Measurements from ENCODE around the gene ADAMTS17. TPM values are rescaled to one million over a fixed set of nuclear protein-coding genes. Genes with fewer than 3 reads are reported as not detected.

Gene ADAMTS17
- total RNA-seq, 1 donor from 2014 or later = 0.06 TPM

DNA sequence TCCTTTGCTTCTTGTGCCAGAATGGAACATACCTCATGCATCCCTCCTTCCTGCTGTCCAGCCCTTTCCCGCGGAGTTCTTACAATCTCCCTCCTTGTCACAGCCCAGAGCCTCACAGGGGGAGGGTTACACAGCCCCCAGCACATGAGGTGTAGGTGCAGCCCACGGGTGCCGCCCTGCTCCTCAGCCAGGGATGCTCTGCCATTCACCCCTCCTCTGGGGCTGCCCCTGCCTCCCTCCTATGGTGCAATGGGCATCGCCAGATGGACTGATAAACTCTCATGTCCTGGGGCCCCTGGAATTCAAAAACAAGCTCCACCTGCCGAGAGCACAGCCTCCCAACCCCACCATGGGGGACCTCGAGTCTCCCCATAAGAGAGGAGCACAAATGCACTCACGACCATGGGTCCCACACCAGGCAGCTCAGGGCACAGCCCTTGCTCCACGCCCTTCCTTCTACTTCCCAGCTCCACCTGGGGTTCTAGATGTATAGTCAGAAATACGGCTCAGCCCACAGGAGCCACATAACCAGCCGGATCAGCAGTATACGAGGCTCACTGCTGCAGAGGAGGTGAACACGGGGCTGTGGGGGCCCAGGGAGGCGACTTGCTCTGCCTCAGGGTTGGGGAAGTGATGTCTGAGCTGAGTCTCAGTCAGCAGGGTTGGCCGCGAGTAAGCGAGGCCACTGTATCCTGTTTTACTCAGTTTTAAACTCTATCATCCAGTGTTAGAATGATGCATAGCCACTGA lies 338.8 kb downstream of the ADAMTS17 start:
- DNase-seq (ENCODE audit: low read depth) = no peak
- TF ChIP-seq, protein P1, sequence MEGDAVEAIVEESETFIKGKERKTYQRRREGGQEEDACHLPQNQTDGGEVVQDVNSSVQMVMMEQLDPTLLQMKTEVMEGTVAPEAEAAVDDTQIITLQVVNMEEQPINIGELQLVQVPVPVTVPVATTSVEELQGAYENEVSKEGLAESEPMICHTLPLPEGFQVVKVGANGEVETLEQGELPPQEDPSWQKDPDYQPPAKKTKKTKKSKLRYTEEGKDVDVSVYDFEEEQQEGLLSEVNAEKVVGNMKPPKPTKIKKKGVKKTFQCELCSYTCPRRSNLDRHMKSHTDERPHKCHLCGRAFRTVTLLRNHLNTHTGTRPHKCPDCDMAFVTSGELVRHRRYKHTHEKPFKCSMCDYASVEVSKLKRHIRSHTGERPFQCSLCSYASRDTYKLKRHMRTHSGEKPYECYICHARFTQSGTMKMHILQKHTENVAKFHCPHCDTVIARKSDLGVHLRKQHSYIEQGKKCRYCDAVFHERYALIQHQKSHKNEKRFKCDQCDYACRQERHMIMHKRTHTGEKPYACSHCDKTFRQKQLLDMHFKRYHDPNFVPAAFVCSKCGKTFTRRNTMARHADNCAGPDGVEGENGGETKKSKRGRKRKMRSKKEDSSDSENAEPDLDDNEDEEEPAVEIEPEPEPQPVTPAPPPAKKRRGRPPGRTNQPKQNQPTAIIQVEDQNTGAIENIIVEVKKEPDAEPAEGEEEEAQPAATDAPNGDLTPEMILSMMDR (conservative IDR thresholded peaks at IDR 0.05; ENCODE audit: low read depth, low read length) = no peak
- no peak overlapping the region for H3K4me3 ChIP-seq (ENCODE audit: low read depth, low read length)

DNA sequence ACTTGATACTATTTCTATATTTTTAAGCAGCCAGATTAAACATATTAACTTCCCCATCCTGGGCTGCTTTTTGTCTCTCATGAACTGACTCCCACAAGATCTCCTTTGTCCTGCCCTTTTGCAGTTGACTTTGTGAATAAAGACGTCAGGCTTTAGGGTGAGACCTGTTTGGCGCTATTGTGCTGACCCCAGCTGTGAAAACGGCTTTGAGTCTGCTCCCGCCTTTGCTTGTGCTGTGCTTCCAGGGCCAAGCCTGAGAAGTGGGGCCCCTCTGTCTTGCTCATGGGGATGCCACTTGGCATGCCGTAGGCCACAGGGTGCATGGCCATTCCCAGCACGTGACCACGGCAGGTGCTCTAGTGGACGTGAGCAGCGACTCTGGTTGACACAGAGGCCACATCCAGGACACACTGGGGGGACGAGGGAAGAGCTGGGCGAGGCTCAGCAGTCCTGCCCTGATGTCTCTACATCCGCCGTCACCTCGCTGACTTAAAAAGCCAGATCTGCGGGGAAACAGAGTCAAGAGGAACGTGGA lies 339.6 kb downstream of the ADAMTS17 start:
- H3K4me3 ChIP-seq (ENCODE audit: low read depth, low read length) = no peak overlapping the region
- TF ChIP-seq, protein P1 (conservative IDR thresholded peaks at IDR 0.05; ENCODE audit: low read depth, low read length) = no peak
- DNase-seq (ENCODE audit: low read depth) = no peak

DNA sequence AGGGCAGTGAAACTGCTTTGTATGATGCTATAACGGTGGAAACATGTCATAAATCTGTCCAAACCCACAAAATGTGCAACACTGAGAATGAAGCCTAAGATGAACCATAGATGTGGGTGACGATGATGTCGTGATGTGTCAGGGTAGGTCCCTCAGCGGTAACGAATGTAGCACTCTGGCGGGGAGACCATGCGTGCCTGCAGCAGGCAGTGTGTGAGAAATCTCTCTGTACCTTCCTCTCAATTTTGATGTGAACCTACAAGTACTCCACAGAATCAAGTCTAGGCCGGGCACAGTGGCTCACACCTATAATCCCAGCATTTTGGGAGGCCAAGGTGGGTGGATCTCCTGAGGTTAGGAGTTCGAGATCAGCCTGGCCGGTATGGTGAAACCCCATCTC lies 340.4 kb downstream of the ADAMTS17 start:
- no peak overlapping the region for H3K4me3 ChIP-seq (ENCODE audit: low read depth, low read length)
- DNase-seq (ENCODE audit: low read depth) = no peak
- TF ChIP-seq, protein P1 (conservative IDR thresholded peaks at IDR 0.05; ENCODE audit: low read depth, low read length) = no peak

DNA sequence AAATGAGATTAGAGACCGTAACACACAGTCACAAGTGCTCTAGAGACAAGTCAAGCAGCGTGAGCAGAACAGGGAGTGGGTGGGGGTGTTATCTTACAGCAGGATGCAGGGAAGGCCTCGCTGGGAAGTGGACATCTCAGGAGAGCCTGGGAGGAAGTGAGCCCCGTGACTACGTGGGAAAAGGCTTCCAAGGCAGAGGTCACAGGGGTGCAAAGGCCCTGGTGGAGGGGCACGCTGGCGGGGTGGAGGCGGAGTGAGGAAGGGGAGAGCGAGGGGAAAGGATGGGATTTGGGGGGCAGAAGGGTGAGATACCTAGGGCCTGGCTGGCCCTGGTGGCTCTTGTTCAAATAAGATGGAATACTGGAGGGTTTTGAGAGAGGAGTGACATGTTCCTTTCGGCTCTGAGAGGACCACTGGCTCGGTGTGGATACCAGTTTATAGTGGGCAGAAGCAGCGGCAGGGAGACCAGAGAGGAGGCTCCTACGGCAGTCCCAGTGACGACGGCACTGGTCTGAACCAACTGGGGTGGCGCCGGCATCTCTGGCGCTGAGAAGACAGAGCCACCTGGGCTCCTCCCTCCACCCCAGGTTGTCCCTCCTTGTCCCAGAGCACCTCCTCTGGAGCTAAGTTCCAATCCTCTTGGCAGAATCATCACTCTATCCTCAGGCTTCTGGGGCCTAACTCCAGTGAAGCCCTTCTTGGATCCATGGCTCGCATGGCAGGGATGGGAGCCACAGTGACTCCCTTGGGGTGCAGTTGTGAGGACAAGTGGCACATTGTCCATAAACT lies 342.3 kb downstream of the ADAMTS17 start:
- no peak for DNase-seq (ENCODE audit: low read depth)
- TF ChIP-seq, protein P1 (conservative IDR thresholded peaks at IDR 0.05; ENCODE audit: low read depth, low read length) = no peak
- no peak overlapping the region for H3K4me3 ChIP-seq (ENCODE audit: low read depth, low read length)

DNA sequence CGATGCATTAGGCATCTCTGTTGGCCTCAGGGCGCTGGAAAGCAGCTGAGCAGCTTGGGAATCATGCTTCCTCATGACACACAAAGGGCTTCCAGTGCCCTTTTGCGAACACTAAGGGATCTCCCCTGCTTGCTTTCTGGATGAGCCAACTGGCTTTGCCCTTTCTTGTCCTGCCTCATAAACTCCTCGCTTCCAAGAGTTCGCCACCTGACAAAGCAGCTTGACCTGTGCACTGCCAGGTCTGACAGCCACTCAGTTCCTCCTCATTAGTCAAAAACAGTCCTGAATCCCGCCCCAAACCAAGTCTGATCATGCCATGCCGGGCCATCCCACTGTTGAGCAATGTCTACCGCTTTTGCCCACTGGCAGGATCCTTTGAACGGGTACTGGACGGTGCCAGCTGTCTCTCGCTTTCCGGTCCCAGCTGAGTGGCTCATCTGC lies 343.1 kb downstream of the ADAMTS17 start:
- H3K4me3 ChIP-seq (ENCODE audit: low read depth, low read length) = no peak overlapping the region
- no peak for DNase-seq (ENCODE audit: low read depth)
- TF ChIP-seq, protein P1 (conservative IDR thresholded peaks at IDR 0.05; ENCODE audit: low read depth, low read length) = no peak

DNA sequence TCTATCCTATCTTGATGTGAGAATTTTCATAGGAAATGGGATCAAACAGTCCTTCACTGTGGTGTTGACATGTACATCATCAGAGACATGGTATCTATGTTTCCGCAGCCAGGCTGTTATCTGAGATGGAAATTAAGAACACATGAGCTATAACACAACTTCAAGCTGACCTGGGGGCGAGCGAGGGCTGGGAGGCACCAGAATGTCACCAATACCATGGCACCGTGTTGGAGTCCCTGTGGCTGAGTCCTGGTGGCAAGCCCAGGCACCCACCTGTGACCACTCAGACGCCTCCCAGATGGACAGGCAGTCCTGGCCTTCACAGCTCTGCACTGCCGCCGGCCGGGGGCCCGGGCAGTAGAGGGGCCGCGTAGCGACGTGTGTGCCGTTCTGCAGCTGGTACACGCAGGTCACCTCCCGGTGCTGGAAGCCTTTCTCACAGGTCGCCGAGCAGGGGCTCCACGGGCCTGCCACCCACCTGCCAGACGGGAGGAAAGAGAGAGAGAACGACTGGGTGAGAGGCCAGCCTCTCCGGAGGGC lies 344.6 kb downstream of the ADAMTS17 start:
- no peak overlapping the region for H3K4me3 ChIP-seq (ENCODE audit: low read depth, low read length)
- TF ChIP-seq, protein P1 (conservative IDR thresholded peaks at IDR 0.05; ENCODE audit: low read depth, low read length) = no peak

More for the DNA sequence above, 344.6 kb downstream of the ADAMTS17 start:
- DNase-seq (ENCODE audit: low read depth) = no peak
